Activated CD8-positive, alpha-beta memory T cell treated with anti-CD3 and anti-CD28 coated beads, Interleukin-2, amount 50 U/mL, for 1 hour (primary cell): ENCODE results near the gene NAV1.
"Not testable (repeated sequence)": the region's sequence is repeated elsewhere in the genome, so short reads cannot be mapped to it uniquely, and the experiment has no call there.

Experiments used
- DNase-seq: peaks from one replicate; pipeline ENCODE4 v3.0.0-alpha.2; 2020; ENCODE audit errors: extremely low read depth

The NAV1 gene

GRCh38 chr1:201565024-201565730 lies 26.2 kb downstream of the NAV1 start:
- no peak for DNase-seq

- DNase-seq: no peak
Measured at GRCh38 chr1:201565771-201566528, 27.0 kb downstream of the NAV1 start.

GRCh38 chr1:201566529-201566823 lies 27.5 kb downstream of the NAV1 start:
- DNase-seq: no peak

GRCh38 chr1:201566933-201567801 lies 28.2 kb downstream of the NAV1 start:
- no peak for DNase-seq

- no peak for DNase-seq
Measured at GRCh38 chr1:201568265-201568664, 29.3 kb downstream of the NAV1 start.

GRCh38 chr1:201568859-201569294 lies 29.9 kb downstream of the NAV1 start:
- no peak for DNase-seq

- DNase-seq: no peak
Measured at GRCh38 chr1:201570181-201570885, 31.4 kb downstream of the NAV1 start.

- DNase-seq: no peak
Measured at GRCh38 chr1:201570886-201571624, 32.1 kb downstream of the NAV1 start.

- no peak for DNase-seq
Measured at GRCh38 chr1:201573030-201573429, 34.1 kb downstream of the NAV1 start.

- DNase-seq: no peak
Measured at GRCh38 chr1:201573923-201574322, 35.0 kb downstream of the NAV1 start.

- no peak for DNase-seq
Measured at GRCh38 chr1:201575912-201576311, 37.0 kb downstream of the NAV1 start.

GRCh38 chr1:201576914-201577313 lies 38.0 kb downstream of the NAV1 start:
- no peak for DNase-seq

- no peak for DNase-seq
Measured at GRCh38 chr1:201578008-201578888, 39.3 kb downstream of the NAV1 start.

- DNase-seq: not testable (repeated sequence)
Measured at GRCh38 chr1:201581371-201581770, 42.4 kb downstream of the NAV1 start.

- no peak for DNase-seq
Measured at GRCh38 chr1:201582705-201583442, 43.9 kb downstream of the NAV1 start.

- no peak for DNase-seq
Measured at GRCh38 chr1:201583663-201584062, 44.7 kb downstream of the NAV1 start.

GRCh38 chr1:201584471-201585092 lies 45.7 kb downstream of the NAV1 start:
- no peak for DNase-seq

GRCh38 chr1:201585093-201585483 lies 46.2 kb downstream of the NAV1 start:
- DNase-seq: no peak

- DNase-seq: no peak
Measured at GRCh38 chr1:201585901-201586300, 47.0 kb downstream of the NAV1 start.
